HG03095 (cell line): ENCODE data around the gene MEI4.
"Not testable (repeated sequence)": the region's sequence is repeated elsewhere in the genome, so short reads cannot be mapped to it uniquely, and the experiment has no call there.

Experiments
- ATAC-seq: cut with Tn5 transposase; IDR thresholded peaks from one replicate; pipeline ENCODE4 v1.9.1; 2021; ENCODE audit warnings: moderate library complexity; ENCODE audit not compliant: unreplicated experiment

MEI4 gene

GRCh38 chr6:77674211-77674610 is 21.4 kb downstream of the MEI4 start:
- ATAC-seq: no peak

GRCh38 chr6:77678048-77678447 is 25.2 kb downstream of the MEI4 start:
- no peak for ATAC-seq

GRCh38 chr6:77683515-77683914 is 30.7 kb downstream of the MEI4 start:
- no peak for ATAC-seq

- ATAC-seq: no peak
Measured at GRCh38 chr6:77686931-77687330, 34.1 kb downstream of the MEI4 start.

- ATAC-seq: no peak
Measured at GRCh38 chr6:77688649-77689048, 35.8 kb downstream of the MEI4 start.

GRCh38 chr6:77700095-77700494 is 47.3 kb downstream of the MEI4 start:
- not testable (repeated sequence) for ATAC-seq

GRCh38 chr6:77707603-77708002 is 54.8 kb downstream of the MEI4 start:
- ATAC-seq: no peak

GRCh38 chr6:77715588-77715987 is 62.7 kb downstream of the MEI4 start:
- ATAC-seq: no peak

- ATAC-seq: no peak
Measured at GRCh38 chr6:77716311-77716710, 63.5 kb downstream of the MEI4 start.

- ATAC-seq: not testable (repeated sequence)
Measured at GRCh38 chr6:77736010-77736409, 83.2 kb downstream of the MEI4 start.

- ATAC-seq: no peak
Measured at GRCh38 chr6:77740380-77740779, 87.5 kb downstream of the MEI4 start.

GRCh38 chr6:77752156-77752555 is 99.3 kb downstream of the MEI4 start:
- ATAC-seq: not testable (repeated sequence)

- ATAC-seq: no peak
Measured at GRCh38 chr6:77762386-77762785, 109.5 kb downstream of the MEI4 start.

GRCh38 chr6:77763124-77763523 is 110.3 kb downstream of the MEI4 start:
- ATAC-seq: no peak

- ATAC-seq: no peak
Measured at GRCh38 chr6:77764364-77764763, 111.5 kb downstream of the MEI4 start.

GRCh38 chr6:77773157-77773822 is 120.5 kb downstream of the MEI4 start:
- ATAC-seq: no peak

- no peak for ATAC-seq
Measured at GRCh38 chr6:77774457-77774856, 121.6 kb downstream of the MEI4 start.

GRCh38 chr6:77776441-77776840 is 123.6 kb downstream of the MEI4 start:
- no peak for ATAC-seq

GRCh38 chr6:77778527-77778926 is 125.7 kb downstream of the MEI4 start:
- ATAC-seq: no peak

GRCh38 chr6:77786935-77787629 is 134.2 kb downstream of the MEI4 start:
- ATAC-seq: no peak

GRCh38 chr6:77796824-77797809 is 144.3 kb downstream of the MEI4 start:
- no peak for ATAC-seq
